HG03469 (cell line): ENCODE data around the gene CNPY4.
"Not testable (repeated sequence)": the region's sequence is repeated elsewhere in the genome, so short reads cannot be mapped to it uniquely, and the experiment has no call there.

Experiments
- ATAC-seq: cut with Tn5 transposase; IDR thresholded peaks from one replicate; pipeline ENCODE4 v1.9.1; 2021; ENCODE audit warnings: mild to moderate bottlenecking, moderate library complexity, moderate number of reproducible peaks; ENCODE audit not compliant: unreplicated experiment

The CNPY4 gene

DNA sequence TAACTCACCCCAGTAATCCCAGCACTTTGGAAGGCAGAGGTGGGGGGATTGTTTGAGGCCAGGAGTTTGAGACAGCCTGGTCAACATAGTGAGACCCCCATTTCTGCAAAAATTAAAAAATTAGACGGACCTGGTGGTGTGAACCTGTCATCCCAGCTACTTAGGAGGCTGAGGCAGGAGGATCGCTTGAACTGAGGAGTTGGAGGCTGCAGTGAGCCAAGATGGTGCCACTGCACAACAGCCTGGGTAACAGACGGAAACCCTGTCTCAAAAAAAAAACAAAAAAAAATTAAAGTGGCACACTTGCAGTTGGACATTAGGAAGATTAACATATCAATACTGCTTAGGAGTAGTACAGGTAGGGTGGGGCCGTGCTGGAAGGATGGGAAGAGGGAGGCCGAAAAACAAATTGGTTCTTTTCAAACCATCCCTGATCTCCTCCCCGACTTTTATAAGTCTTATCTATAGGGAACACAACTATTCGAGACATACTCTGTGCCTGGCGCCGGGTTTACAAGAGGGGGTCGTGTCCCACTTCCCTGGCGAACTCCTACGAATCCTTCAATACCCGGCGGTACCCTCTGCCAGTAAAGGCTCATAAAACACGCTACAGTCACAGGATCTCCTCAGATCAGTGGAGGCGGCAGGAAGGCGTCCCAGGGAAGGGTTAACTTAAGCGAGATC is 904 bp upstream of the CNPY4 start:
- ATAC-seq: no peak

- ATAC-seq: no peak
Observed at GRCh38 chr7:100119970-100120732, 717 bp downstream of the CNPY4 start.

DNA sequence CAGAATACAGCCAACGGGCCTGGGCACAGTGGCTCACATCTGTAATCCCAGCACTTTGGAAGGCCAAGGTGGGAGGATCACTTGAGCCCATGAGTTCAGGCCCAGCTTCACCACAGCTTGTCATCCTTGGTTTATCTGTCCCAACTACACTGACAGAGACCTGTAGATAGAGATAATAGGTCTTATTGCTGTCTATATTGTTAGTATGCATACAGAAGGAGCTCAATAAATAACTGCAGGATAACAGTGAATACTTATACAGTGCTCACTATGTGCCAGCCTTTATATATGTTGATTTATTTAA is 1.3 kb downstream of the CNPY4 start:
- no peak for ATAC-seq

GRCh38 chr7:100122067-100122466 is 2.6 kb downstream of the CNPY4 start:
- no peak for ATAC-seq

DNA sequence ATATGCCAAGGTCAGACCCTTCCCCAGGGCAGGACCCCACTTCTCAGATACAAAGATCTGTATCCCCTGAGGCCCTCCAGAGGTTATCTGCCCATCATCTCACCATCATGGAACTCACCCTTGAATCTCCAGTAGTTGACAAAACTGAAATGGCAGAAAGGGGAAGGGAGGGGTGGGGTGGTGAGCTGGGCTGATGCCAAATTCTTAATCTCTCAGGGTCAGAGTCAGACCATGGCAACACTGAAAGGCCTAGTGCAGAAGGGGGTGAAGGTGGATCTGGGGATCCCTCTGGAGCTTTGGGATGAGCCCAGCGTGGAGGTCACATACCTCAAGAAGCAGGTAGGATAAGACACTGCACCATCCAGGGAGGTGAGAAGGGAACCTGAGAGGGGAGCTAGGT is 3.1 kb downstream of the CNPY4 start:
- ATAC-seq: no peak

DNA sequence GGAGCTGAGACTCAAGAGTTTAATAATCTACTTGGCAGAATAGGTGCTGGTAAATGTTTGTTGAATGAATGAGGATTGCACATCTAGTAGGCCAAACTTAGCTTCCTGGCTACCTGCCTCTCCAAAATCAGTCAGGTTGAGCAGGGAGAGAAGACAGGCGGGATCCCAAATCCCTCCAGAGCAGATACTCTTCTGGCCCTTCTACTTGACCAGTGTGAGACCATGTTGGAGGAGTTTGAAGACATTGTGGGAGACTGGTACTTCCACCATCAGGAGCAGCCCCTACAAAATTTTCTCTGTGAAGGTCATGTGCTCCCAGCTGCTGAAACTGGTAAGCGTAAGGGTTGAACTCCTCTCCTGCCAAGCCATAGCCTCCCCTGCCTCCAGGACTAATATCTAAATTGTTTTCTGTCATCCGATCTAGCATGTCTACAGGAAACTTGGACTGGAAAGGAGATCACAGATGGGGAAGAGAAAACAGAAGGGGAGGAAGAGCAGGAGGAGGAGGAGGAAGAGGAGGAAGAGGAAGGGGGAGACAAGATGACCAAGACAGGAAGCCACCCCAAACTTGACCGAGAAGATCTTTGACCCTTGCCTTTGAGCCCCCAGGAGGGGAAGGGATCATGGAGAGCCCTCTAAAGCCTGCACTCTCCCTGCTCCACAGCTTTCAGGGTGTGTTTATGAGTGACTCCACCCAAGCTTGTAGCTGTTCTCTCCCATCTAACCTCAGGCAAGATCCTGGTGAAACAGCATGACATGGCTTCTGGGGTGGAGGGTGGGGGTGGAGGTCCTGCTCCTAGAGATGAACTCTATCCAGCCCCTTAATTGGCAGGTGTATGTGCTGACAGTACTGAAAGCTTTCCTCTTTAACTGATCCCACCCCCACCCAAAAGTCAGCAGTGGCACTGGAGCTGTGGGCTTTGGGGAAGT is 5.1 kb downstream of the CNPY4 start:
- ATAC-seq: no peak

DNA sequence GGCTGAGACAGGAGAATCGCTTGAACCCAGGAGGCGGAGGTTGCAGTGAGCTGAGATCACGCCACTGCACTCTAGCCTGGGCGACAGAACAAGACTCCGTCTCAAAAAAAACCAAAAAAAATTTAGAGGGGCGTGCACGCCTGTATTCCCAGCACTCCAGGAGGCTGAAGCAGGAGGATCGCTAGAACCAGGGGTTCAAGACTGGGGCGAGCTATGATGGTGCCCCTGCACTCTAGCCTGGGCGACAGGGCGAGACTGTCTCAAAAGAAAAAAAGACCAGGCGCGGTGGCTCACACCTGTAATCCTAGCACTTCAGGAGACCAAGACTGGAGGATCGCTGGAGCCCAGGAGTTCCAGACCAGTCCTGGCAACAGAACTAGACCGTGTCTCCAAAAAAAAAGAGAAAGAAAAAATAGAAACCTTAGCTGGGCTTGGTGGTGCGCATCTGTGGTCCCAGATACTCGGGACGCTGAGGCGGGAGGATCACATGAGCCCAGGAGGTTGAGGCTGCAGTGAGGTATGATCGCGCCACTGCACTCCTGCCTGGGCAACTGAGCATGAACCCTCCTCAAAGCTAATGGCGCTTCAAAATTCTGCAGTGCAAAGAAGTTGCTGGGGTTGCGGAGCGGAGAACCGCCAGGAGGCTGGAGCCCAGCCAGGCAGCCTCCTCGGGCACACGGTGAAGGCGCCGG is 7.0 kb downstream of the CNPY4 start:
- no peak for ATAC-seq

DNA sequence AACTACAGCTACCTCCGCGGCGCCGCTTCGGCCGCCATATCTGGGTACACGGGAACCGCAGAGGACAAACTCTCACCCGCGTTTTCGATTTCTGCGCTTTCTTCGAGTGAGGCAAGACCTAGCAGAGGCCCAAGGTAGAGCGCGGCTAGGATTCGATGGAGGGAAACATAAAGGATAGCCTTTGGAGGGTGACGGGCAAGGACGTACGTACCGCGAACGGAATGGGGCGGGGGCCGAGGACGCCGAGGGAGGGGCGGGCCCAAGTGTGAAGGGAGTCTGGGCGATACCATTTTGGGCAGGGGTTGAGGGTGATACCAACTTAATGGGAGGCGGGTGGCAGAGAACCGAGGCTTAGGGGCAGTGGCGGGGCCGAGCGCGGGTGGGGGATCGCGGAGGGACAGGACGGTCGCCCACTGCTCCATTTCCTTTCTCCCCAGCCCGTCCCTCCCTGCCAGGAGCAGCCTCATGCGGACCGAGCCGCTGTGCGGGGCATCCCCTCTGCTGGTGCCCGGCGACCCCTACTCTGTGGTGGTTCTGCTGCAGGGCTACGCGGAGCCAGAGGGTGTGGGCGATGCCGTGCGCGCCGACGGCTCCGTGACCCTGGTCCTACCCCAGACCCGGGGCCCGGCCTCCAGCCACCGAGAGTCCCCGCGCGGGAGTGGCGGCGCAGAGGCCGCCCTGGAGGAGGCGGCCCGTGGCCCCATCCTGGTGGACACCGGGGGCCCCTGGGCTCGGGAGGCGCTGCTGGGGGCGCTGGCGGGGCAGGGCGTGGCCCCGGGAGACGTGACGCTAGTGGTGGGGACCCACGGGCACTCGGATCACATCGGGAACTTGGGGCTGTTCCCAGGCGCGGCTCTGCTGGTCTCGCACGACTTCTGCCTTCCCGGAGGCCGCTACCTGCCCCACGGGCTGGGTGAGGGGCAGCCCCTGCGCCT is 7.8 kb downstream of the CNPY4 start, which contains the start of gene MBLAC1:
TSS of gene MBLAC1 (plus strand) at position 37 of the 935 bp plus-strand sequence. CDS start at position 466, 429 bp downstream.
- ATAC-seq: no peak

GRCh38 chr7:100127866-100128636 is 8.6 kb downstream of the CNPY4 start:
- no peak for ATAC-seq

- no peak for ATAC-seq
Observed at GRCh38 chr7:100128637-100128963, 9.2 kb downstream of the CNPY4 start.

DNA sequence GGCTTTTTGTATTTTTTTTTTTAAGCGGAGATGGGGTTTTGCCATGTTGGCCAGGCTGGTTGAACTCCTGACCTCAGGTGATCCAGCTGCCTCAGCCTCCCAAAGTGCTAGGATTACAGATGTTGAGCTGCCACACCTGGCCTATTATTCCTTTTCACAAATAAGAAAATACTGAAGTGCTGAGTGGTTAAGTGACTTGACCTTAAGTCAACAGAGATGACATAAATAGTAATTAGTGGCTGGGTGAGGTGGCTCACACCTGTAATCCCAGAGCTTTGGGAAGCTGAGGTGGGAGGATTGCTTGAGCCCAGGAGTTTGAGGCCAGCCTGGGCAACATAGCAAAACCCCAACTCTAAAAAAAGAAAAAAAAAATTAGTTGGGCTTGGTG is 10.8 kb downstream of the CNPY4 start:
- ATAC-seq: not testable (repeated sequence)

- ATAC-seq: no peak
Observed at GRCh38 chr7:100130608-100131453, 11.4 kb downstream of the CNPY4 start.

DNA sequence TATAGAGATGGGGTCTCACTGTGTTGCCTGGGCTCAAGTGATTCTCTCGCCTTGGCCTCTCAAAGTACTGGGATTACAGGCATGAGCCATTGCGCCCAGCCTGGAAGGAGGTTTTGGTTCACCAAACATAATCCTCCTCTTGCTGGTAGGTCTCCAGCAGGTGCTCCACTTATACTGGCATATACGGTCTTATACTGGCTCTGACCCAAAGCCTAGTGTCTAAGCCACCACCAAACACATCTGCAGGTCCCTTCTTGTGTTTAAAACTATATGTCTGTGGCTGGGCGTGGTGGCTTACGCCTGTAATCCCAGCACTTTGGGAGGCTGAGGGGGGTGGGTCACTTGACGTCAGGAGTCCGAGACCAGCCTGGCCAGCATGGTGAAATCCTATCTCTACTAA is 12.7 kb downstream of the CNPY4 start:
- no peak for ATAC-seq

DNA sequence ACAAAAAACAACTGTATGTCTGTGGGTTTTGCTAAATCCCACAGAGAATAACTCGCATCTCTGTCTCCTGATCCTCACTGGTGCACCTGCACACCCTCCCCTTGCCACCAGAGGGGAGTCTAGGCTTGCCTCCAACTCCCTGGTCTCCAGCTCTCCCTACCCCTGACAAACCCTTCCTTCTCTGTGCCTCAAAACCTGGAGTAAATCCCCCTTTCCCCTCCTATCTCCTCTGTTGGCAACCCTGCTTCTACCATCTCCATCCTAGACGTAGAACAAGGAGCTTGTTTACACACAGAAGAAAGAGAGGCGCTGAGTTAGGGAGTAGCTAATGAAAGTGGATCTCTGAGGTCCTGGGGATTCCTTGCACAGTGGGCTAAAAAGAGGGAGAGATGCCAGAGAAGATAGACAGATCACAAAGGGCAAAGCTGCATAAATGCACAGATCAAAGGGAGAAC is 13.3 kb downstream of the CNPY4 start:
- peak; percentile 54 for ATAC-seq

- no peak for ATAC-seq
Observed at GRCh38 chr7:100137851-100138760, 18.7 kb downstream of the CNPY4 start.

DNA sequence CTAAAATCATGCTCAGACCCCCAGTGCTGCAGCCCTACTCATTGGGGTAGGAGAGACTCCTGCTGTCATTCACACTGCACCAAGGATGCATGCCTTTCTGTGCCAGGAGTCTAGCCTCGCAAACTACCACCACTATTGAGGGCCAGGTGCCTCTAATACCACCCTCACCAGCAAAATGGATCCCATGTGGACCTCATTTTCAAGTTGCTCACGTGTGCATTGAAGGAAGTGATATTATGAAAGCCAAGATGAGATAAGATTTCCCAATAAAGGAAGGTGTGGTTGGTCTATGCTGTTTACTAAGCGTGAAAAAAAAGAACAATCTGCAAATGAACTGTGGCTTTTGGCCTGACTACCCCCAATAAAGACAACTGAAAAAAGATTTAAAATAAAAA is 22.1 kb downstream of the CNPY4 start:
- ATAC-seq: no peak

DNA sequence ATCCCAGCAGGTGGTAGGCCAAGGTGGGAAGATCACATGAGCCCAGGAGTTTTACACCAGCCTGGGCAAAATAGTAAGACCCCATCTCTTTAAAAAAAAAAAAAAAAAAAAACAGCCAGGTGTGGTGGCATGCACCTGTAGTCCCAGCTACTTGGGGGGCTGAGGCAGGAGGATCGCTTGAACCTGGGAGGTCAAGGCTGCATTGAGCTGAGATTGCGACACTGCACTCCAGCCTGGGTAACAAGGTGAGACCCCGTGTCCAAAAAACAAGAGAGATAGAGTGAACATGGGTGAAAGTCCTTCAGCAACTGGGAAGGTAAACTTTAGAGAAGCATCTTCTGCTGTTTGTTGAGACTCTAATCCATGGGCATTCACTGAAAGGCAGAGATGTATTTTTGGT is 23.0 kb downstream of the CNPY4 start:
- ATAC-seq: no peak
